ENCODE measurements around the gene FAAP100.

The FAAP100 gene

GRCh38 chr17:81509972-81510784 is 42.0 kb downstream of the FAAP100 start:
- DNase-seq, result no peak

GRCh38 chr17:81509207-81509971 is 42.8 kb downstream of the FAAP100 start:
- no peak for DNase-seq

DNA sequence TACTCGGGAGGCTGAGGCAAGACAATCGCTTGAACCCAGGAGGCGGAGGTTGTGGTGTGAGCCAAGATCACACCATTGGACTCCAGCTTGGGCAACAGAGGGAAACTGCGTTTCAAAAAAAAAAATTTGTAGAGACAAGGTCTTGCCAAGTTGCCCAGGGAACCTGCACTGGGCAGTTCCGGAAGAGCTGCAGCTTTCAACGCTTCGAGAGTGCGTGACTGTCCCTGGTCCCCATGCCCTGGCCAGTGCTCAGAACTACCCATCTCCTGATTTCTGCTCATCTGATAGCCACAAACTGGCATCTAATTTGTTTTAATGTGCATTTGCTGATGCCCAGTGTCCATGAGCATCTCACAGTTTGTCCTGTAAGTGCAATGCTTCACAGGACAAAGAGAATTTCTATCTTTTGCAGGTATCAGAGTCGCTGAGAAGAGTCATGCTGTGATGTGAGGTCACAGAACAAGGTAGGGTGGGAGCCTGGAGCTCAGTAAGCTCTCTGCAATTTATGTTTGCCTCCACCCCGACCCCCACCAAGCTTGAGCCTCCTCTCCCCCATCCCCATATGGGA is 43.4 kb downstream of the FAAP100 start:
- DNase-seq, result no peak

DNA sequence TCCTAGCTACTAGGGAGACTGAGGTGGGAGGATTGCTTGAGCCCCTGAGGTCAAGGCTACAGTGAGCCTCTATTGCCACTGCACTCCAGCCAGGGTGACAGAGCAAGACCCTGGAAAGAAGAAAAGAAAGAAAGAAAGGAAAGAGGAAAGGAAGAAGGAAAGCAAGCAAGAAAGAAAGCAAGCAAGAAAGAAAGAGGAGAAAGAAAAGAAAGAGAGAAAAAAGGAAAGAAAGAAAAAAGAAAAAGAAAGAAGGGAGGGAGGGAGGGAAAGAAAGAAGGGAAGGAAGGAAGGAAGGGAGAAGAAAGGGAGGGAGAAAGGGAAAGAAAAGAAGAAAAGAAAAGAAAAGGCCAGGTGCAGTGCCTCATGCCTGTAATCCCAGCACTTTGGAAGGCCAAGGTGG is 48.5 kb downstream of the FAAP100 start:
- no peak for DNase-seq

- no peak for DNase-seq
Observed at GRCh38 chr17:81502471-81503017, 49.6 kb downstream of the FAAP100 start.

- DNase-seq, result no peak
Observed at GRCh38 chr17:81500047-81500446, 52.1 kb downstream of the FAAP100 start.

DNA sequence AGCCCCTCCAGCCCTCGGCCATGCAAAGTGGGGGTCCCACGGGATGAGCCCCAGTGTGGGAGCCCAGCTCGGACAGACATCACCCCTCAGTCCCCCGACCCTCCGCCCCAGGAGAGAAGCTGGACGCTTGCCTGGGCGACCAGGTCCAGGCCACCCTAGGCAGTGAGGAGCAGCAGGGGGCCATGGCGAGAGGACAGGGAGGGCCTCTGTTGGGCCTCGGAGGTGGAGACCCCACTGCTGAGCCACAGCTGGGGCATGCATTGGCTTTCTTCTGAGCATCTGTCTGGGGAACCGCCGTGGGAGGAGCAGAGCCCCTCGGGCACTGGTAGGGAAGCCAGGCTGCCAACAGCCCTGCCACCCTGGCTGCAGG is 52.6 kb downstream of the FAAP100 start:
- DNase-seq, result no peak

DNA sequence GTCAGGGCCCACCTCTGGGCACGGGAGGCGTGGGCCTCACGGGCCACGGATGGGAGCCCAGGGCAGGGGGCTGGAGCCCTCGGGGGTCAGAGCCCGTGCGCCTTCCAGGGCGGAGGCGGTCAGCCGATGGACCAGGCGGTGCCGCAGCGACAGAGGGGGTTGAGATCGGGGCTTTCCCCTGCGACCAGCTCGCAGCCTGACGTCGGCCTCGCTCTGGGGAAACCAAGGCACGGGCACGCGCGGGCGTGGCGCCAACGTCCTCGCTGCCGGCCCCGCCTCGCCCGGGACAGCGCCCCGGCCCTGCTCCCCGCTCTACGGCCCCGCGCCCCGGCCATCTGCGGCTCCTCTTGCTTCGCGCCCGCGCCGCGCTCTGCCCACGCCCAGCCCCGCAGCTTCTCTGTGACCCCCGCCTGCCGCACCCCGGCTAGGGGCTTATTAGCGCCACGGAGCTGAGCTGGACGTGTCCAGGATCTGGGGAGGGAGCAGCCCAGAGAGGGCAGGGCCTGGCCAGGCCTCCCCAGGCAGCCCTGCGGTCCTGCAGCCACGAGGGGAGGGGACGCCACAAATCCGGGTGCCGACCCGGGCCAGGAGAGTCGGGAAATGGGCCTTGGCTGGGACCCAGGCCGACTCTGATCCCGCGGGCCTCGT is 53.1 kb downstream of the FAAP100 start:
- DNase-seq, result no peak

GRCh38 chr17:81494626-81495377 is 57.4 kb downstream of the FAAP100 start:
- DNase-seq, result no peak

DNA sequence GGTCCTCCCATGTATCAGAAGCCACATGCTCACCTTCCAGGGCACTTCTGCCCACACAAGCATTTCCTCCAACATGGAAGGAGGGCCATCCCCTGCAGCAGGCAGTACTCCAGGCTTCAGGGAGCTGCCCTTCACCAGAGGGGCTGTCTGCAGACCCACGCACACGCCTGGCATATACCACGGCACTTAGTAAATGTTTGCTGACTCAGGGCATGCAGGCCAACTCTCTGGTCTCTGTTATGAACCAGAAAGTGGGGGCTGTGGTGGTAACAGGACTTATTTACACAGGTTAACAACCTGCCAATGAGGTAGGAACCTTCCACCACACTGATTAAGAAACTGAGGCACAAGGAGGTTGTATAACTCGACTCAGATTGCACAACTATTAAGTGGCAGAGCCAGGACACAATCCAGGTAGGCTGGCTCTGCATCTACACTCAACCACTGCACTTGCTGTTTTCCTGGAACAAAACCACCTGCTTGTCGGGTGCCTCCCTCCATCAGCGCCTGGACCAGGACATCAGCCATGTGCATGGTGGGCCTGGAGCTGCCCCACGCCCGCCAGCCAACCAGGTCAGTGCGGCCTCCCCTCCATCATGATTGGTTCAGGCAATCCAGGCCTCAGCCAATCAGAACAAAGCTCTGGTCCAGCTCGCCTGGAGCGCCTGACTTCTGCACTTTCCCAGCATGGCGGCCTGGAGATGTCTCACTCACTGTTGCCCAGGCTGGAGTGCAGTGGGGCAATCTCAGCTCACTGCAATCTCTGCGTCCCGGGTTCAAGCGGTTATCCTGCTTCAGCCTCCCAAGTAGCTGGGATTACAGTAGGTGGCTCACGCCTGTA is 58.7 kb downstream of the FAAP100 start:
- DNase-seq, result no peak

DNA sequence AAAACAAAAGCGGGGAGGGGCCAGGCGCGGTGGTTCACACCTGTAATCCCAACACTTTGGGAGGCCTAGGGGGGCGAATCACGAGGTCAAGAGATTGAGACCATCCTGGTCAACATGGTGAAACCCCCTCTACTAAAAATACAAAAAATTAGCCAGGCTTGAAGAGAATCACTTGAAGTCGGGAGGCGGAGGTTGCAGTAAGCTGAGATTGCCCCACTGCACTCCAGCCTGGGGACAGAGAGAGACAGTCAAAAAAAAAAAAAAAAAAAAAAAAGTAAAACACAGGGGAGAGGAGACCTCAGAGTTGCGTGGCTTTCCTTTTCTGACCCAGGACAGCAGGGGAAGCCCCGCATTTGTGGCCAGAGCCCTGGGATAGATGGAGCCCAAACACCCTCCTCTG is 59.4 kb downstream of the FAAP100 start:
- no peak for DNase-seq

DNA sequence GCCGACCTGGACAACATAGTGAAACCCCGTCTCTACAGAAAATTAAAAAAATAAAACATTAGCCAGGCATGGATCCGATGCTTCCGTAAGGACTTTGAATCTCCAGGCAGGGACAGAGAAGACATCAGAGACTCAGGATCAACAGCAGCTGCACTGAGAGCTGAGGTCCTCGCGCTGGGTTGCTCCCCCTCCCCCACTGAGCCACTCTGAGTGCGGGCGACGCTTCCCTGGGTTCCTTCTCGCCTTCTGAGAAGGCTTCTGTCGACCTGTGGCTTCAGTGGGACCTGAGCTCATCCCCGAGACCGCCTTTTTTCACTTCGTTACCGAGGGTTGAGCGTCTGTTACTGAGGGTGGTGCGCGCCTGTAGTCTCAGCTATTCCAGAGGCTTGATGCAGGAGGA is 60.0 kb downstream of the FAAP100 start:
- no peak for DNase-seq

DNA sequence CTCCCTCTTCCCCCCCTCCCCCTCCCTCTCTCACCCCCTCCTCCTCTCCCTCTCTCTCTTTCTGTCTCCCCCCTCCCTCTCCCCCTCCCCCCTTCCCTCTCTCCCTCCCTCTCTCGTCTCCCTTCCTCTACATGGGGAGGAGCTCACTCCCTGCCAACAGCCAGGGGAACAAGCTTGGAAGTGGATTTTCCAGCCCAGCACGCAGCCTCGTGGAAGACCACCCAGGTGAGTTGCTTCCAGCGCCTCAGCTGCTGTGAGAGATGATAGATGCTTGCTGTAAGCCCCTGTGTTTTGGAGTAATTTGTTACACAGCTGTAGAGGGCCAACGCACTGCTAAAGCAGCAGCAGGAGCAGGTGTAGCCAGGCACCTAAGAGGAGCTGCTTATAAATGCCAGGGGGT is 60.4 kb downstream of the FAAP100 start:
- no peak for DNase-seq

- DNase-seq, result no peak
Observed at GRCh38 chr17:81491181-81491581, 61.0 kb downstream of the FAAP100 start.

- DNase-seq, result no peak
Observed at GRCh38 chr17:81489998-81490992, 61.9 kb downstream of the FAAP100 start.
